HepG2 (cell line): Measurements from ENCODE around the gene E2F1. TPM values are rescaled to one million over a fixed set of nuclear protein-coding genes. Genes with fewer than 3 reads are reported as not detected.

Source experiments
- AGO2 ChIP-seq: fragments of 200-400 bp; formaldehyde crosslinking; optimal IDR thresholded peaks from 2 replicates; pipeline ENCODE3; 2017; ENCODE audit warnings: mild to moderate bottlenecking, low read depth, low read length, moderate library complexity
- CBFB ChIP-seq: sonication (generic); formaldehyde crosslinking; IDR thresholded peaks from 2 replicates; pipeline ENCODE4 v1.4.0; 2020; ENCODE audit warnings: missing genetic modification reagents
- CSRNP1 ChIP-seq: sonication (generic); formaldehyde crosslinking; IDR thresholded peaks from 2 replicates; pipeline ENCODE4 v1.8.1; 2023; ENCODE audit warnings: mild to moderate bottlenecking, missing genetic modification reagents
- ERF ChIP-seq: IDR thresholded peaks from 2 replicates; pipeline ENCODE4 v1.6.1; 2018; ENCODE audit warnings: missing biosample characterization, missing genetic modification reagents
- FLYWCH1 ChIP-seq: sonication (generic); formaldehyde crosslinking; IDR thresholded peaks from 2 replicates; pipeline ENCODE4 v1.8.1; 2023; ENCODE audit warnings: mild to moderate bottlenecking, missing genetic modification reagents
- HOXA5 ChIP-seq: sonication (generic); formaldehyde crosslinking; IDR thresholded peaks from 2 replicates; pipeline ENCODE4 v1.4.0; 2020; ENCODE audit warnings: missing genetic modification reagents
- IRF2 ChIP-seq: IDR thresholded peaks from 2 replicates; pipeline ENCODE4 v1.6.1; 2018; ENCODE audit warnings: missing genetic modification reagents, missing compliant biosample characterization
- KDM2A ChIP-seq: sonication (generic); formaldehyde crosslinking; IDR thresholded peaks from 2 replicates; pipeline ENCODE4 v1.4.0; 2020; ENCODE audit warnings: low read depth, missing genetic modification reagents, borderline replicate concordance
- KDM3A ChIP-seq: IDR thresholded peaks from 2 replicates; pipeline ENCODE4 v1.6.1; 2018; ENCODE audit warnings: low read depth, missing compliant biosample characterization
- KDM5A ChIP-seq: fragments of 200-600 bp; sonication (generic); IDR thresholded peaks from 2 replicates; pipeline ENCODE4 v1.7.0; 2018; ENCODE audit warnings: antibody characterized with exemption, mild to moderate bottlenecking, low read length, borderline replicate concordance
- MIER3 ChIP-seq: IDR thresholded peaks from 2 replicates; pipeline ENCODE4 v1.6.1; 2016; ENCODE audit warnings: missing compliant biosample characterization, borderline replicate concordance
- MYNN ChIP-seq: sonication (generic); formaldehyde crosslinking; IDR thresholded peaks from 2 replicates; pipeline ENCODE4 v1.4.0; 2020; ENCODE audit warnings: mild to moderate bottlenecking, low read depth, missing genetic modification reagents
- NFKBIZ ChIP-seq: IDR thresholded peaks from 2 replicates; pipeline ENCODE4 v1.6.1; 2018; ENCODE audit warnings: missing genetic modification reagents, missing compliant biosample characterization
- NKX3-1 ChIP-seq: sonication (generic); formaldehyde crosslinking; IDR thresholded peaks from 2 replicates; pipeline ENCODE4 v1.5.0; 2020; ENCODE audit warnings: missing genetic modification reagents
- NONO ChIP-seq, 2 experiments: fragments of 450-650 bp in 1 of 2; sonication (generic) in 1 of 2; formaldehyde crosslinking in 1 of 2; IDR thresholded peaks in 1 of 2; conservative IDR thresholded peaks in 1 of 2; 2 replicates each; pipeline versions ENCODE4 v1.6.1 to v1.8.0; 2017 to 2022; ENCODE audit warnings: mild to moderate bottlenecking in 1 of 2, missing genetic modification reagents in 1 of 2, moderate library complexity in 1 of 2
- NR2F6 ChIP-seq, 2 experiments: IDR thresholded peaks; 2 replicates each; pipeline ENCODE4 v1.6.1; 2016; ENCODE audit warnings: antibody characterized with exemption in 1 of 2, mild to moderate bottlenecking in 1 of 2
- NR3C1 ChIP-seq: sonication (generic); formaldehyde crosslinking; IDR thresholded peaks from 2 replicates; pipeline ENCODE4 v1.4.0; 2020; ENCODE audit warnings: missing genetic modification reagents
- SRF ChIP-seq: IDR thresholded peaks from 2 replicates; pipeline ENCODE4 v1.6.1; 2011; ENCODE audit warnings: mild to moderate bottlenecking, low read depth, low read length, moderate library complexity
- SSRP1 ChIP-seq: IDR thresholded peaks from 2 replicates; pipeline ENCODE4 v1.6.1; 2016; ENCODE audit warnings: control low read depth
- ZFAT ChIP-seq: sonication (generic); formaldehyde crosslinking; conservative IDR thresholded peaks from 2 replicates; pipeline ENCODE4 v1.8.1; 2023; ENCODE audit warnings: missing genetic modification reagents, inconsistent platforms
- ZNF3 ChIP-seq: IDR thresholded peaks from 2 replicates; pipeline ENCODE4 v1.7.0; 2017; ENCODE audit warnings: inconsistent platforms
- ZNF34 ChIP-seq: sonication (generic); formaldehyde crosslinking; IDR thresholded peaks from 2 replicates; pipeline ENCODE4 v1.4.0; 2020; ENCODE audit warnings: mild to moderate bottlenecking, missing genetic modification reagents, borderline replicate concordance
- ZNF431 ChIP-seq: sonication (generic); formaldehyde crosslinking; IDR thresholded peaks from 2 replicates; pipeline ENCODE4 v1.9.0; 2022; ENCODE audit warnings: missing genetic modification reagents, low read depth, mild to moderate bottlenecking, borderline replicate concordance
- ZNF773 ChIP-seq: sonication (generic); formaldehyde crosslinking; IDR thresholded peaks from 2 replicates; pipeline ENCODE4 v1.4.0; 2020; ENCODE audit warnings: missing genetic modification reagents, borderline replicate concordance
- ZSCAN22 ChIP-seq: sonication (generic); formaldehyde crosslinking; IDR thresholded peaks from 2 replicates; pipeline ENCODE4 v1.4.0; 2020; ENCODE audit warnings: mild to moderate bottlenecking, missing genetic modification reagents
- polyA plus RNA-seq, 8 experiments: library from polyadenylated mRNA; depleted of rRNA in 3 of 8; stranded (reverse) in 7 of 8; unstranded in 1 of 8; fragments of >200 nt; fragmentation: Illumina TruSeq in 4 of 8; extraction: Trizol in 4 of 8; gene quantifications; 2 replicates each; pipeline versions ENCODE4 v1.2.1 to v1.2.3, GENCODE V29; 2011 to 2016; ENCODE audit warnings: low read depth in 4 of 8, missing spikeins in 1 of 8, mixed read lengths in 1 of 8; ENCODE audit not compliant: insufficient read depth in 1 of 8
- total RNA-seq, 5 experiments: library from RNA; depleted of rRNA; stranded (reverse); fragments of >200 nt; fragmentation: Illumina TruSeq; extraction: Trizol; gene quantifications; 2 replicates each; pipeline ENCODE4 v1.2.3, GENCODE V29; 2016; ENCODE audit warnings: low read depth in 1 of 5
- TF ChIP-seq, protein P1 (sequence below): IDR thresholded peaks from 2 replicates; pipeline ENCODE4 v1.6.1; 2012; ENCODE audit warnings: low read length, improper control_type of control experiment

Gene E2F1
- total and polyA plus RNA-seq, 2 of the 13 experiments (the other 11 are each of a cell fraction or from before 2014, with no cell fraction given), result 25.5 to 39.4 TPM

DNA sequence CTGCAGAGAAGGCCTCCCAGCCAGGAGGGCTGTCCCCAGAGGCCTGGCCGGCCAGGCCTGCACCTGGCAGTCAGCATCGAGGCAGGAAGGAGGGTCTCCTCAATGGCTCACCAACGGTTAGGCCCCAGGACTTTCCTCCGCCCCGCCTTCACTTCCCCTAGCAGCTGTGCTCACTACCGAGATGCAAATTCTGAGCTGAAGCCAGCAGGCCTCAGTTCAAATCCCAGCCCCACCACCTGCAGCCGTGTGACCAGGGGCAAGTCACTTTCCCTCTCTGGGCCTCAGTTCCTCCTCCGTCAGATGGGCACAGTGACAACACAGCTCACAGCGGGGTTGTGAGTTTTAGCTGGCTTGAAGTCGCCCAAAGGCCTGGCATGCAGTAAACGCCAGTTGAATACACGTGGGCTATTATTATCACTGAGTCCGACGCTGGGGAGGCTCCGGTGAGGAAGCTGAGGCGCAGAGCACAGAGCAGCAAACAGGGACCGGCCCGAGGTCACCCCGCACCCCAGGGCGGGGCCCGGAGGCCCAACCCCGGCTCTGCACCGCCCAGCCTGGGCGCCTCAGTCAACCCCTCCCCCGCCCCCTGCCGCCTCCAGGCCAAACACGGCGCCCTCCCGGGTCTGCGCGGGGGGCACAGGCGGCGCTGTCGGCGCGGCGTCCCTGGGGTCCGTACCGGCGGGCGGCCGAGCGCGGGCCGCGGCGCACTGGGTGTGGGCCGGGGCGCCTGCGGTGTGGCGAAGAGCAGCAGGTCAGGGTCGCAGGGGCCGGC is 671 bp downstream of the E2F1 start (continued):
- TF ChIP-seq NR2F6 (IDR thresholded peaks at IDR 0.05), result 0 out of 2 replicates have a peak, but pooled peaks have one; percentile 9
- 0 out of 2 replicates have a peak, but pooled peaks have one; percentile 18 for TF ChIP-seq NR2F6 (CRISPR knock-in tag; IDR thresholded peaks at IDR 0.05)
- TF ChIP-seq ZFAT, result no peak
- peak; percentile 80; the same call in 1 of the 2 replicates for TF ChIP-seq SSRP1
- no peak for TF ChIP-seq FLYWCH1
- TF ChIP-seq CSRNP1 (CRISPR knock-in tag), result peak; percentile 85; the same call in 1 of the 2 replicates
- no peak for TF ChIP-seq IRF2
- TF ChIP-seq ZNF34 (CRISPR knock-in tag), result no peak
- TF ChIP-seq ZNF773 (CRISPR knock-in tag), result peak; percentile 29; the same call in 1 of the 2 replicates
- TF ChIP-seq AGO2, result peak; percentile 76
- TF ChIP-seq ZSCAN22 (CRISPR knock-in tag), result 0 out of 2 replicates have a peak, but pooled peaks have one; percentile 81
- TF ChIP-seq MYNN (CRISPR knock-in tag), result 0 out of 2 replicates have a peak, but pooled peaks have one; percentile 36
- TF ChIP-seq NFKBIZ (CRISPR knock-in tag), result no peak
- TF ChIP-seq HOXA5 (CRISPR knock-in tag), result peak; percentile 20; the same call in 1 of the 2 replicates
- no peak for TF ChIP-seq ZNF3 (CRISPR knock-in tag)
- TF ChIP-seq NR3C1, result no peak
- TF ChIP-seq KDM3A (CRISPR knock-in tag), result no peak; the same call in 1 of the 2 replicates
- TF ChIP-seq, protein P1, sequence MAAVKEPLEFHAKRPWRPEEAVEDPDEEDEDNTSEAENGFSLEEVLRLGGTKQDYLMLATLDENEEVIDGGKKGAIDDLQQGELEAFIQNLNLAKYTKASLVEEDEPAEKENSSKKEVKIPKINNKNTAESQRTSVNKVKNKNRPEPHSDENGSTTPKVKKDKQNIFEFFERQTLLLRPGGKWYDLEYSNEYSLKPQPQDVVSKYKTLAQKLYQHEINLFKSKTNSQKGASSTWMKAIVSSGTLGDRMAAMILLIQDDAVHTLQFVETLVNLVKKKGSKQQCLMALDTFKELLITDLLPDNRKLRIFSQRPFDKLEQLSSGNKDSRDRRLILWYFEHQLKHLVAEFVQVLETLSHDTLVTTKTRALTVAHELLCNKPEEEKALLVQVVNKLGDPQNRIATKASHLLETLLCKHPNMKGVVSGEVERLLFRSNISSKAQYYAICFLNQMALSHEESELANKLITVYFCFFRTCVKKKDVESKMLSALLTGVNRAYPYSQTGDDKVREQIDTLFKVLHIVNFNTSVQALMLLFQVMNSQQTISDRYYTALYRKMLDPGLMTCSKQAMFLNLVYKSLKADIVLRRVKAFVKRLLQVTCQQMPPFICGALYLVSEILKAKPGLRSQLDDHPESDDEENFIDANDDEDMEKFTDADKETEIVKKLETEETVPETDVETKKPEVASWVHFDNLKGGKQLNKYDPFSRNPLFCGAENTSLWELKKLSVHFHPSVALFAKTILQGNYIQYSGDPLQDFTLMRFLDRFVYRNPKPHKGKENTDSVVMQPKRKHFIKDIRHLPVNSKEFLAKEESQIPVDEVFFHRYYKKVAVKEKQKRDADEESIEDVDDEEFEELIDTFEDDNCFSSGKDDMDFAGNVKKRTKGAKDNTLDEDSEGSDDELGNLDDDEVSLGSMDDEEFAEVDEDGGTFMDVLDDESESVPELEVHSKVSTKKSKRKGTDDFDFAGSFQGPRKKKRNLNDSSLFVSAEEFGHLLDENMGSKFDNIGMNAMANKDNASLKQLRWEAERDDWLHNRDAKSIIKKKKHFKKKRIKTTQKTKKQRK, result no peak
- TF ChIP-seq SRF, result no peak
- 0 out of 2 replicates have a peak, but pooled peaks have one; percentile 13 for TF ChIP-seq ERF (CRISPR knock-in tag)
- no peak for TF ChIP-seq NKX3-1 (CRISPR knock-in tag)
- TF ChIP-seq CBFB, result no peak
- no peak for TF ChIP-seq KDM5A
- no peak for TF ChIP-seq MIER3 (CRISPR knock-in tag)
- no peak for TF ChIP-seq ZNF431 (CRISPR knock-in tag)
- peak; percentile 17; the same call in 1 of the 2 replicates for TF ChIP-seq KDM2A
- no peak for TF ChIP-seq NONO (IDR thresholded peaks at IDR 0.05)
- peak; percentile 56 for TF ChIP-seq NONO (CRISPR knock-in tag; conservative IDR thresholded peaks at IDR 0.05)
